HL-60 (cell line): ENCODE results near the gene PLCG1.

Source experiments
- CTCF ChIP-seq: IDR thresholded peaks from one replicate; pipeline ENCODE4 v1.5.1; 2011; ENCODE audit warnings: low read length, control low read depth, inconsistent platforms; ENCODE audit not compliant: insufficient read depth
- POLR2AphosphoS5 ChIP-seq: IDR thresholded peaks from 2 replicates; pipeline ENCODE4 v1.6.1; 2012; ENCODE audit warnings: low read depth
- REST ChIP-seq: IDR thresholded peaks from 2 replicates; pipeline ENCODE4 v1.6.1; 2012; ENCODE audit warnings: low read depth; ENCODE audit not compliant: insufficient replicate concordance
- SPI1 ChIP-seq: IDR thresholded peaks from 2 replicates; pipeline ENCODE4 v1.6.1; 2012; ENCODE audit warnings: low read depth, mild to moderate bottlenecking, borderline replicate concordance

GRCh38 chr20:41098703-41099250, 38.6 kb upstream of the PLCG1 start:
- TF ChIP-seq CTCF (no peak), POLR2AphosphoS5 (no peak), REST (no peak), SPI1 (no peak)
